Activated CD4-positive, alpha-beta memory T cell treated with anti-CD3 and anti-CD28 coated beads for 36 hours (primary cell): ENCODE data around the gene FITM1. TPM values are rescaled to one million over a fixed set of nuclear protein-coding genes. Genes with fewer than 3 reads are reported as not detected.

ENCODE experiments used
- CTCF ChIA-PET: fragments of 350-600 bp; sonication (Branson Sonifier 250); formaldehyde crosslinking; loops from one replicate; lab custom pipeline; 2021; ENCODE audit warnings: antibody characterized with exemption, inconsistent platforms; lab: Charles Lee
- POLR2A ChIA-PET: fragments of 350-600 bp; sonication (Branson Sonifier 250); formaldehyde crosslinking; loops from one replicate; lab custom pipeline; 2021; ENCODE audit warnings: antibody characterized with exemption; lab: Charles Lee
- DNase-seq: peaks from one replicate; pipeline ENCODE4 v3.0.0-alpha.2; 2020
- H3K27ac Mint-ChIP-seq: one replicate; pipeline ENCODE4 v1.8.0; 2021; ENCODE audit warnings: mixed read lengths
- H3K27me3 Mint-ChIP-seq: one replicate; pipeline ENCODE4 v1.8.0; 2021; ENCODE audit warnings: mixed read lengths
- H3K36me3 Mint-ChIP-seq: one replicate; pipeline ENCODE4 v1.8.0; 2021; ENCODE audit warnings: mixed read lengths
- H3K4me1 Mint-ChIP-seq: one replicate; pipeline ENCODE4 v1.8.0; 2021; ENCODE audit warnings: low read depth, mixed read lengths
- H3K4me3 Mint-ChIP-seq: one replicate; pipeline ENCODE4 v1.8.0; 2021; ENCODE audit warnings: mild to moderate bottlenecking, mixed read lengths
- H3K9me3 Mint-ChIP-seq: one replicate; pipeline ENCODE4 v1.8.0; 2021; ENCODE audit warnings: mixed read lengths
- intact Hi-C: fragments of 100-400 bp; cut with micrococcal nuclease; formaldehyde crosslinking; loops from one replicate; pipeline ENCODE4 v1.15.1; 2023
- total RNA-seq, 2 experiments: library from RNA; stranded (reverse); gene quantifications; one replicate each; pipeline ENCODE4 v1.2.3, GENCODE V29; 2021

FITM1 gene
- total RNA-seq, 2 experiments from 2014 or later: 0.86 TPM; not detected in 1

DNA sequence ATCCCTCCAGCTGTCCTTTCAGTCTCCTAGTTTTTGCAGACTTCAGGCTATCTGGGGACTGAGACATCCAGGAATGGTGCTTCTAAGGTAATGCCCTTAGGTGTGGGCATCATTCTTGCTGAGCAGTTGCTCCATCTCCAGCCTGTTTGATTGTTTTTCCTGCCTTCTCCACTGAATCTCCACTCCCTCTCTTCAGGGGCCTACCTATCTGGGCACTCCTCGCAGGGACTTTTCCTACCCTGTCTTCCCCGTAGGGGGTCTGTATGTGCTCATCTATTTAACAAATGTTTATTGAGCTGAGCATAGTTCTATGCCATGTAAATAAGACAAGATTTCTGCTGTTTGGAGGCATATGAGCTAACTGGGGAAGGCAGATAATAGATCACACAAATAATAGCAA, 2.5 kb downstream of the FITM1 start:
- Mint-ChIP-seq H3K36me3 (peaks cover 15% of the 10 kb centered on the region), H3K27ac (peak overlapping the region; percentile 64), H3K27me3 (no peaks in the 10 kb centered on the region), H3K4me3 (no peak overlapping the region), H3K4me1 (peaks cover 35% of the 10 kb centered on the region), H3K9me3 (no peaks in the 10 kb centered on the region)
- CTCF ChIA-PET: interaction anchor here (1.3 to 2.6 kb wide), 3 partner anchors 18 to 42 kb away, joined by 3 to 10 read pairs (median 5); partner anchors contain the start of genes DCAF11 and NRL
- POLR2A ChIA-PET: interaction anchor here (0.7 to 1.9 kb wide), 4 partner anchors 13 to 29 kb away, joined by 3 to 9 read pairs (median 4); partner anchors contain the start of genes DCAF11, IRF9 and NRL
- no peak for DNase-seq
- intact Hi-C loops: no loop called here

DNA sequence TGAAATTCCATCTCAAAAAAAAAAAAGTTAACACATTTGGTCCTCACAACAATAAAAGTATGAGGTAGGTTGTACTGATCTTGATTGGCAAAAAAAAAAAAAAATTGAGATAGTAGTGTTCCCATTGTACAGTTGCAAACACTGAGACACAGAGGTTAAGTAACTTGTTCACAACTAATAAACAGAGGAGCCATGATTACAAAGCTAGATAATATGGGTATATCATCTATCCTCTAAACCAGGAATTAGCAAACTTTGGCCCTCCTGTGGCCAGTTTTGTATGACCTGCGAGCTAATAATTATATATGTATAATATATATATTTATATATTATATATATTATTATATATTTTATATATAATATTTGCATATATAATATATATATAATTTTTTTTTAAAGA, 3.3 kb downstream of the FITM1 start:
- Mint-ChIP-seq H3K36me3 (peaks cover 22% of the 10 kb centered on the region), H3K27ac (no peak overlapping the region), H3K4me1 (peaks cover 43% of the 10 kb centered on the region), H3K4me3 (no peak overlapping the region), H3K9me3 (no peaks in the 10 kb centered on the region), H3K27me3 (no peaks in the 10 kb centered on the region)
- intact Hi-C loops: no loop called here
- ChIA-PET CTCF (interaction anchor here (0.6 to 2.6 kb wide), 4 partner anchors 23 to 496 kb away, joined by 3 to 10 read pairs (median 4); no protein-coding TSS in a partner anchor), POLR2A (interaction anchor here (1.1 to 1.9 kb wide), 2 partner anchors 12 to 19 kb away, joined by 4 to 9 read pairs; partner anchors contain the start of genes DCAF11 and NRL)
- DNase-seq: no peak

DNA sequence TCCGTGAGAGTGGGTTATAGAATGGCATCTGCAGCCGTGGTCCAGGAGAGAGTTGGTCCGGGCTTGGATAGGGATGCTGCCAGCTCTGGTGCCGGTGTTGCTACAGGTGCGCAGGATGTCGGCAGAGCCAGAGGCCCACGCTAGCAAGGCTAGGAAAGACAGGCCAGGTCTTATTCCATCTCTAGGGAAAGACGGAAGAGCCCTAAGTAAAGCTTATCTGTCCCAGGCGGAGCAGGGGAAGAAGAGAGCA, 5.0 kb downstream of the FITM1 start:
- no peaks in the 10 kb centered on the region for H3K27me3 Mint-ChIP-seq
- H3K27ac Mint-ChIP-seq: peak overlapping the region; percentile 96
- peaks cover 34% of the 10 kb centered on the region for H3K36me3 Mint-ChIP-seq
- no peak for DNase-seq
- H3K9me3 Mint-ChIP-seq: no peaks in the 10 kb centered on the region
- peak overlapping the region; percentile 80 for H3K4me3 Mint-ChIP-seq
- intact Hi-C loops: no loop called here
- ChIA-PET POLR2A (interaction anchor here (0.7 to 4.9 kb wide), 13 partner anchors 9 to 135 kb away, joined by 3 to 73 read pairs (median 5); partner anchors contain the start of genes CHMP4A, DCAF11, IPO4 and IRF9), CTCF (interaction anchor here (1.0 to 7.1 kb wide), 8 partner anchors 11 to 174 kb away, joined by 3 to 59 read pairs (median 13); partner anchors contain the start of genes DCAF11, IRF9, LTB4R2 and NRL)
- peaks cover 55% of the 10 kb centered on the region for H3K4me1 Mint-ChIP-seq

DNA sequence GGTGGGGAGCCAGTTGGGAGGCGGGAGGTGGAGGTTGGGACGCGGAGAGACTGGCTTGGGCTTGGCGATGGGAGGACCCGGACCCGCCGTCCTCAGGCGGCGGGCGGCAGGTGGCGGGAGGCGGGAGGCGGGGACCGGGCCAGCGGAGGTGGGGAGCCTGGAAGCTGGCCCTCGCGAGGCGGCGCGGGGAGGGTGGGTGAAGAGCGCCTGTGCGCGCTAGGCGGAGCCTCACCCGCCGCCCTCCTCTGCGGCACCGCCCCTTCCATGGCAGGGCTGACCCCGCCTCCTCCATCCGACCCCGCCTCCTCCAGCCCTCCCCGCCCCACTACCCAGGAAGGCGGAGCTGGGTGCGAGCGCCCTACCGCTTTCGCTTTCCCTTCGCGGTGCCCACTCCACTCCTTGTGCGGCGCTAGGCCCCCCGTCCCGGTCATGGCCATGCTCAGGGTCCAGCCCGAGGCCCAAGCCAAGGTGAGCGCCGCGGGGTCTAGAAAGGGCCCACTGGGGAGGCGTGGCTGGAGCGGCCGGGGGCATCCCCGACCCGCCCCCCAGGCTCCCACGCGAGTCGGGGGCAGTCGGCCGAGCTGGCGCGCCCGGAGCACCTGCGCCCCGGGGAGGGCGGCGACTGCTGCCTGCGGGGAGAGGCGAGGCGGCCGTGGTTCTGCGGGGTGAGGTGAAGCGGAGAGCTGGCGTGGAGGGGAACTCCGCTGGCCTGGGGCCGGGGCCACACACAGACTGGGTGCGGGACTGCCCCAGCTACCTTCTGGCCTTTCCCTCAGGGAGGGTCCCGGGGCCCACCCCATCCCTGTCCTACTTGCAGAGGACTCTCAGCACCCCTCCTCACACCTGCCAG, 5.6 kb downstream of the FITM1 start, which contains the start of gene PSME1:
Gene PSME1 (plus strand): TSS at position 361 of the 850 bp plus-strand sequence. CDS start 69 bp downstream, at position 430.
- peak within 1 kb of the TSS; percentile 96 for H3K27ac Mint-ChIP-seq
- ChIA-PET CTCF (interaction anchor here (0.8 to 7.1 kb wide), 9 partner anchors 11 to 173 kb away, joined by 3 to 59 read pairs (median 11); partner anchors contain the start of genes DCAF11, IPO4, IRF9 and LTB4R2), POLR2A (interaction anchor here (0.6 to 4.9 kb wide), 18 partner anchors 10 to 135 kb away, joined by 3 to 73 read pairs (median 5); partner anchors contain the start of genes CHMP4A, DCAF11, IPO4 and IRF9)
- H3K9me3 Mint-ChIP-seq: no peaks in the 10 kb centered on the region
- peak; percentile 97 for DNase-seq
- peak within 1 kb of the TSS; percentile 95 for H3K4me3 Mint-ChIP-seq
- H3K27me3 Mint-ChIP-seq: no peaks in the 10 kb centered on the region
- intact Hi-C loops: loop anchor here (1.0 to 2.0 kb wide), 5 partner anchors 11 to 77 kb away; partner anchors contain the start of genes CHMP4A, IPO4, IRF9 and RNF31
- H3K4me1 Mint-ChIP-seq: peaks cover 54% of the 10 kb centered on the region
- H3K36me3 Mint-ChIP-seq: peaks cover 38% of the 10 kb centered on the region

DNA sequence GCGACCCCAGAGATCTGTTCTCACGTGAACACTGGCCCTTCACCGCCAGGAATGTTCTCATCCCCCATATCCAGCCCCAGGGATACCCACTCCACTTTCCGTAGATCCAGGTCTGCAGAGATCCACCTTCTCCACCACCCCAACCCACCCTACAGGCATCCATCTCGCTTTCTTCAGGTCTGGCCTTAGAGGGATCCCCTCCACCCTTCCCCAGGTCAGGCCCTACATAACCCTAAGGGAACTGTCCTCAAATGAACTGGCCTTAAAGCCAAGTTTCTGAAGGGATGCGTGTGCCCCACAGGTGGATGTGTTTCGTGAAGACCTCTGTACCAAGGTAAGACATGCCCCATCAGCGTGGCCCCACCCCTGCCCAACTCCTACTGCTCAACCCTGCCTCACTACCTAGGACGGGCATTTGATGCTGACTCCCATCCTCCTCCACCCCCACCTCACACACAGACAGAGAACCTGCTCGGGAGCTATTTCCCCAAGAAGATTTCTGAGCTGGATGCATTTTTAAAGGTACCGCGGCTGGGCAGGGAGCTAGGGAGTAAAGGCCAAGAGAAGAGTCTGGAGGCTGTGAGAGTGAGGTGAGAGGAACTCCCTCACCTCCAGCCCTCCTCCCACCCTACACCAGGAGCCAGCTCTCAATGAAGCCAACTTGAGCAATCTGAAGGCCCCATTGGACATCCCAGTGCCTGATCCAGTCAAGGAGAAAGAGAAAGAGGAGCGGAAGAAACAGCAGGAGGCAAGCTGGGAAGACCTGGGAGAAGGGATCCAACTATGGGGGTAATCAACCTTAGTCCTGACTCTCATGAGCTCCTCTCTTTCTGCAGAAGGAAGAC, 6.4 kb downstream of the FITM1 start:
- intact Hi-C loops: loop anchor here (1.0 to 2.0 kb wide), 5 partner anchors 10 to 76 kb away; partner anchors contain the start of genes CHMP4A, IPO4, IRF9 and RNF31
- Mint-ChIP-seq H3K27me3 (no peaks in the 10 kb centered on the region), H3K27ac (peak overlapping the region; percentile 96), H3K36me3 (peaks cover 45% of the 10 kb centered on the region), H3K9me3 (no peaks in the 10 kb centered on the region), H3K4me3 (peak overlapping the region; percentile 95), H3K4me1 (peaks cover 51% of the 10 kb centered on the region)
- DNase-seq: peak; percentile 46
- POLR2A ChIA-PET: interaction anchor here (0.5 to 4.9 kb wide), 14 partner anchors 10 to 101 kb away, joined by 3 to 73 read pairs (median 8); partner anchors contain the start of genes DCAF11, IPO4, IRF9 and NRL
- CTCF ChIA-PET: interaction anchor here (0.8 to 7.1 kb wide), 8 partner anchors 10 to 79 kb away, joined by 3 to 59 read pairs (median 13); partner anchors contain the start of genes DCAF11, IRF9, NRL and PSME2

DNA sequence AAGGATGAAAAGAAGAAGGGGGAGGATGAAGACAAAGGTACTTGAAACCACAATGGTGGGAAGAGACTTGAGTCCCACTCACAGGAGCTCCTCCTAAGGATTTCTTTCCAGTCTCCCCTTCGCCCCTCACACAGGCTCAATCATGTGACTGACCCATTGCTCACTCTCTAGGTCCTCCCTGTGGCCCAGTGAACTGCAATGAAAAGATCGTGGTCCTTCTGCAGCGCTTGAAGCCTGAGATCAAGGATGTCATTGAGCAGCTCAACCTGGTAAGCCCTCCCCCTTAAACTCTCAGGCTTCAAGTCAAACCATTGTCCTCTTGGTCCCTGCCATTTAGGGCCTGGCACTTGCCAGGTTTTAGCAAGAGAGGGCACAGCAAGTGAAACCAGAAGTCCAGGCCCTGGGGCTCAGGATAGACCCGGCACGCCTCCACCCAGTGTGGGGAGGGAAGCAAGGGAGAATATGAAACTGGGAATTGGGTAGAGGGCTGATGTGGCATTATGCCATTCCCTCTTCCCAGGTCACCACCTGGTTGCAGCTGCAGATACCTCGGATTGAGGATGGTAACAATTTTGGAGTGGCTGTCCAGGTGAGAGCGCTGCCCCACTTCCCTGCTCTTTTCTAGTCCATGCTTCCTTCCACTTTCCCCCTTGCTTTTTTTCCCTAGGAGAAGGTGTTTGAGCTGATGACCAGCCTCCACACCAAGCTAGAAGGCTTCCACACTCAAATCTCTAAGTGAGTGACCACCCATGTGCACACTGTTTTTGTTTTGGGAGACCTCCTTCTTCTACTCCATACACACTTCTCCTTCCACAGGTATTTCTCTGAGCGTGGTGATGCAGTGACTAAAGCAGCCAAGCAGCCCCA, 7.3 kb downstream of the FITM1 start:
- CTCF ChIA-PET: interaction anchor here (0.8 to 7.1 kb wide), 7 partner anchors 9 to 80 kb away, joined by 3 to 59 read pairs (median 11); partner anchors contain the start of genes DCAF11, IRF9, NRL and PSME2
- peaks cover 49% of the 10 kb centered on the region for H3K36me3 Mint-ChIP-seq
- H3K4me1 Mint-ChIP-seq: peaks cover 46% of the 10 kb centered on the region
- H3K27me3 Mint-ChIP-seq: no peaks in the 10 kb centered on the region
- H3K4me3 Mint-ChIP-seq: peak overlapping the region; percentile 95
- no peaks in the 10 kb centered on the region for H3K9me3 Mint-ChIP-seq
- POLR2A ChIA-PET: interaction anchor here (0.5 to 4.9 kb wide), 9 partner anchors 9 to 100 kb away, joined by 3 to 73 read pairs (median 5); partner anchors contain the start of genes DCAF11, IRF9, NRL and PCK2
- DNase-seq: no peak
- intact Hi-C loops: loop anchor here (2.0 kb wide), 1 partner anchor 51 kb away; the partner anchor contains the start of gene IPO4
- H3K27ac Mint-ChIP-seq: peak overlapping the region; percentile 96

DNA sequence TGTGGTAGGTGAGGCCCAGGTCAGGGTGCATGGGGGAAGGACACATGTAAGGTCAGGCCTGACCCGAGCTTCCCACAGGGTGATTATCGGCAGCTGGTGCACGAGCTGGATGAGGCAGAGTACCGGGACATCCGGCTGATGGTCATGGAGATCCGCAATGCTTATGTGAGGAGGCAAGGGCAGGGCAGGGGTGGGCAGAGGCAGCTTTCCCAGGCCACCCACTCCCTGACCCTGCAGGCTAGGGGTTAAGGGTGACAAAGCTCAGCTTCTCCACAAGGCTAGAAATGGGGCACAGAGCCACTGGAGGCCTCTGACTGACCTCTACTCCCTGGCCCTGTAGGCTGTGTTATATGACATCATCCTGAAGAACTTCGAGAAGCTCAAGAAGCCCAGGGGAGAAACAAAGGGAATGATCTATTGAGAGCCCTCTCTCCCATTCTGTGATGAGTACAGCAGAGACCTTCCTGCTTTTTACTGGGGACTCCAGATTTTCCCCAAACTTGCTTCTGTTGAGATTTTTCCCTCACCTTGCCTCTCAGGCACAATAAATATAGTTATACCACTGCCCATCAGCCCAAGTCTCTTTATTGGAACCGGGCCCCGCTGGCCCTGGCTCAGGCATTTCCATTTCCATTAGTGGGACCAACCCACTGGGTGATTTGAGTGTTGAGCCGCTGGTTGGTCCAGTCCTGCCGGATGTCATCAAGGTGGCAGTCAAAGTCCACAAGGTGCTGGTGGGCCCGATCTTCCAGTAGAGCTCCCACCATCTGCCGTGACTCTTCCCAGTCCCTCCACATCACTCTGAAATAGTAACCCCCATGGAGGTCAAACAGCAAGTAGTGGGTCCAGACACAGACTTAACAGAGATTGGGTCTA, 8.2 kb downstream of the FITM1 start:
- Mint-ChIP-seq H3K4me1 (peaks cover 50% of the 10 kb centered on the region), H3K4me3 (peak overlapping the region; percentile 97), H3K36me3 (peaks cover 53% of the 10 kb centered on the region), H3K9me3 (no peaks in the 10 kb centered on the region), H3K27me3 (no peaks in the 10 kb centered on the region), H3K27ac (peak overlapping the region; percentile 64)
- intact Hi-C loops: no loop called here
- DNase-seq: no peak
- ChIA-PET CTCF (interaction anchor here (1.4 to 7.1 kb wide), 4 partner anchors 9 to 31 kb away, joined by 3 to 59 read pairs (median 4); partner anchors contain the start of genes IRF9 and RNF31), POLR2A (interaction anchor here (1.1 to 4.9 kb wide), 5 partner anchors 22 to 57 kb away, joined by 3 to 73 read pairs (median 10); partner anchors contain the start of genes DCAF11, IRF9, NRL and PCK2)

DNA sequence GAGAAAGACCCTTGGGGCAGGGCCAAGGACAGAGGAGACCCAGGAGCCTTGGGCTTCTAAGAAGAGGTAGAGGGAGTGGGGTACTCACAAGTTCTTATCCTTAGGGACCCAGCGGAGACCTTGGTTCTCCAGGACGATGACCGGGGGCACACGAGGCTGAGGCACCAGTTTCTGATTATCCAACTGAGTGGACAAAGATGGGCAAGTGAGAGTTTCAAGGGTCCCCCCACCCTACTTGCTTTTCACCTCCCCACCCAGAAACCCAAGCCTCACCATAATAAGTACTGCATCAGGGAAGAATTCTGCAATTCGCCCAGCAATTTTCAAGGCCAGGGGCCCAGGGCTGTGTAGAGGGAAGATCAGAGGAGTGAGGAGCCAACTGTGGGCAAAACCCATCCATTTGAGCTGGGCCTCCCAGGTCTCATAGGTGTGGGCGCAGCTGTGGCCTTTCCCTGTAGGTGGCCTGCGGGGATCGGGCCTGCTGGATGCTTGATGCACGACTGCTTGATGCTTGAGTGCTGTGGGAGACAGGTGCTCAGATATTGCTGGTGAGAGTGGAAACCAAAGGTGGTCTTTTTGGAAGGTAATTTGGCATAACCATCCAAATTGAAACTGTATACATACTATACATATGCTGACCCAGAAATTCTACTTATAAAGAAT, 8.9 kb downstream of the FITM1 start:
- intact Hi-C loops: no loop called here
- peak; percentile 62 for DNase-seq
- ChIA-PET POLR2A (interaction anchor here (1.1 to 4.9 kb wide), 5 partner anchors 21 to 56 kb away, joined by 3 to 73 read pairs (median 17); partner anchors contain the start of genes DCAF11, IRF9 and NRL), CTCF (interaction anchor here (1.4 to 7.1 kb wide), 3 partner anchors 21 to 31 kb away, joined by 3 to 59 read pairs (median 5); partner anchors contain the start of gene IRF9)
- Mint-ChIP-seq H3K4me1 (peaks cover 54% of the 10 kb centered on the region), H3K9me3 (no peaks in the 10 kb centered on the region), H3K27ac (peak overlapping the region; percentile 64), H3K36me3 (peaks cover 60% of the 10 kb centered on the region), H3K27me3 (no peaks in the 10 kb centered on the region), H3K4me3 (peak overlapping the region; percentile 97)
